ENCODE results near the gene C12orf57. TPM values are rescaled to one million over a fixed set of nuclear protein-coding genes. Genes with fewer than 3 reads are reported as not detected.

Gene C12orf57
- total RNA-seq, 4 donors from 2014 or later: 251 to 495 (median 436) TPM

GRCh38 chr12:6941267-6941666, 2.6 kb upstream of the C12orf57 start:
- WGBS: 83% methylated on average over 9 of the region's 12 CpGs
- no peaks in the 10 kb centered on the region for H3K27me3 ChIP-seq
- TF ChIP-seq, protein P1, sequence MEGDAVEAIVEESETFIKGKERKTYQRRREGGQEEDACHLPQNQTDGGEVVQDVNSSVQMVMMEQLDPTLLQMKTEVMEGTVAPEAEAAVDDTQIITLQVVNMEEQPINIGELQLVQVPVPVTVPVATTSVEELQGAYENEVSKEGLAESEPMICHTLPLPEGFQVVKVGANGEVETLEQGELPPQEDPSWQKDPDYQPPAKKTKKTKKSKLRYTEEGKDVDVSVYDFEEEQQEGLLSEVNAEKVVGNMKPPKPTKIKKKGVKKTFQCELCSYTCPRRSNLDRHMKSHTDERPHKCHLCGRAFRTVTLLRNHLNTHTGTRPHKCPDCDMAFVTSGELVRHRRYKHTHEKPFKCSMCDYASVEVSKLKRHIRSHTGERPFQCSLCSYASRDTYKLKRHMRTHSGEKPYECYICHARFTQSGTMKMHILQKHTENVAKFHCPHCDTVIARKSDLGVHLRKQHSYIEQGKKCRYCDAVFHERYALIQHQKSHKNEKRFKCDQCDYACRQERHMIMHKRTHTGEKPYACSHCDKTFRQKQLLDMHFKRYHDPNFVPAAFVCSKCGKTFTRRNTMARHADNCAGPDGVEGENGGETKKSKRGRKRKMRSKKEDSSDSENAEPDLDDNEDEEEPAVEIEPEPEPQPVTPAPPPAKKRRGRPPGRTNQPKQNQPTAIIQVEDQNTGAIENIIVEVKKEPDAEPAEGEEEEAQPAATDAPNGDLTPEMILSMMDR (IDR thresholded peaks at IDR 0.05): no peak
- TF ChIP-seq POLR2AphosphoS5 (IDR thresholded peaks at IDR 0.05): peak in 1 of 3 donors; percentile 28
- H3K4me1 ChIP-seq: peaks cover 50% of the 10 kb centered on the region
- no peak overlapping the region for H3K4me3 ChIP-seq
- H3K9me3 ChIP-seq: no peaks in the 10 kb centered on the region
- H3K27ac ChIP-seq: no peak overlapping the region
- DNase-seq (ENCODE audit: low spot score in 2 of 2): no peak
- peaks cover 18% of the 10 kb centered on the region for H3K36me3 ChIP-seq

- peaks cover 52% of the 10 kb centered on the region for H3K4me1 ChIP-seq
- H3K4me3 ChIP-seq: no peak overlapping the region
- 66% methylated on average over 12 of the region's 12 CpGs for WGBS
- H3K9me3 ChIP-seq: no peaks in the 10 kb centered on the region
- no peaks in the 10 kb centered on the region for H3K27me3 ChIP-seq
- no peak for DNase-seq (ENCODE audit: low spot score in 2 of 2)
- no peak overlapping the region for H3K27ac ChIP-seq
- no peak for TF ChIP-seq POLR2AphosphoS5 (IDR thresholded peaks at IDR 0.05)
- no peak for TF ChIP-seq EP300 (IDR thresholded peaks at IDR 0.05)
- TF ChIP-seq, protein P1 (IDR thresholded peaks at IDR 0.05): no peak
- no peak for TF ChIP-seq POLR2A (IDR thresholded peaks at IDR 0.05)
- H3K36me3 ChIP-seq: peaks cover 13% of the 10 kb centered on the region
Observed at GRCh38 chr12:6941782-6942181, 2.0 kb upstream of the C12orf57 start.

DNA sequence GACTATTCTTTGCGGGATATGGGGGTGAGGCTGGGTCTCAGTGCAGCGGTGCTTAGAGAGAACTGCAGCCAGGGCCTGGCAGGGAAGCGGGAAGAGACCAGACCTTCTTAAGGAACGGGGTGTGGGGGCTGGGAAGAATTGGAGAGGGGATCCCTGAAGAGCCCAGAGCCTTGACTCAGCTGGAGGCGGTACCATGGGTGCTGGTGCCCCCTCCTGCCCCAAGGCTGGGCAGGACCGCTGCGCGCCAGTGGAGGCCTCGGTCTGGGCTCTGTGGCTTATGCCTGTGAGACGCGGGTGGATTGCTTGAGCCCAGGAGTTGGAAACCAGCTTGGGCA, 1.5 kb upstream of the C12orf57 start:
- H3K4me3 ChIP-seq: no peak overlapping the region
- no peaks in the 10 kb centered on the region for H3K27me3 ChIP-seq
- H3K27ac ChIP-seq: peak overlapping the region; percentile 97
- WGBS: 89% methylated on average over 11 of the region's 11 CpGs
- H3K36me3 ChIP-seq: peaks cover 13% of the 10 kb centered on the region
- TF ChIP-seq POLR2A (IDR thresholded peaks at IDR 0.05) (no peak), POLR2AphosphoS5 (IDR thresholded peaks at IDR 0.05) (peak in 1 of 3 donors; percentile 9), EP300 (IDR thresholded peaks at IDR 0.05) (no peak)
- TF ChIP-seq, protein P1 (IDR thresholded peaks at IDR 0.05): no peak
- no peak for DNase-seq (ENCODE audit: low spot score in 2 of 2)
- peaks cover 48% of the 10 kb centered on the region for H3K4me1 ChIP-seq
- no peaks in the 10 kb centered on the region for H3K9me3 ChIP-seq

- H3K36me3 ChIP-seq: peaks cover 13% of the 10 kb centered on the region
- 0% methylated on average over 13 of the region's 13 CpGs for WGBS
- DNase-seq (ENCODE audit: low spot score in 2 of 2): peak in 1 of 2 donors; percentile 93
- H3K27me3 ChIP-seq: no peaks in the 10 kb centered on the region
- TF ChIP-seq POLR2AphosphoS5 (IDR thresholded peaks at IDR 0.05) (no peak), POLR2A (IDR thresholded peaks at IDR 0.05) (no peak), EP300 (IDR thresholded peaks at IDR 0.05) (no peak)
- TF ChIP-seq, protein P1 (IDR thresholded peaks at IDR 0.05): no peak
- peak overlapping the region; percentile 97 for H3K27ac ChIP-seq
- H3K4me1 ChIP-seq: peaks cover 41% of the 10 kb centered on the region
- no peaks in the 10 kb centered on the region for H3K9me3 ChIP-seq
- H3K4me3 ChIP-seq: peak overlapping the region; percentile 69
Observed at GRCh38 chr12:6943389-6943721, 467 bp upstream of the C12orf57 start.

GRCh38 chr12:6944381-6945186, 762 bp downstream of the C12orf57 start:
- Histone ChIP-seq H3K27me3 (no peaks in the 10 kb centered on the region), H3K36me3 (peaks cover 13% of the 10 kb centered on the region), H3K4me1 (peaks cover 34% of the 10 kb centered on the region), H3K27ac (peak overlapping the region; percentile 97), H3K4me3 (peak overlapping the region; percentile 69), H3K9me3 (no peaks in the 10 kb centered on the region)
- DNase-seq (ENCODE audit: low spot score in 2 of 2): peak; percentile 97
- TF ChIP-seq EP300 (IDR thresholded peaks at IDR 0.05) (no peak), POLR2AphosphoS5 (IDR thresholded peaks at IDR 0.05) (peak; percentile 36 to 84 (median 51)), POLR2A (IDR thresholded peaks at IDR 0.05) (peak; percentile 40 to 49)
- TF ChIP-seq, protein P1 (IDR thresholded peaks at IDR 0.05): peak; percentile 84 to 85
- 2% methylated on average over 48 of the region's 48 CpGs for WGBS
